LNCaP clone FGC (cell line): Measurements from ENCODE around the gene CYSRT1.
"Not testable (repeated sequence)": the region's sequence is repeated elsewhere in the genome, so short reads cannot be mapped to it uniquely, and the experiment has no call there.

ENCODE experiments used
- DNase-seq: peaks from one replicate; pipeline ENCODE4 v3.0.0-alpha.2; 2011; ENCODE audit warnings: low read depth
- H3K4me3 ChIP-seq: 2 replicates; pipeline ENCODE4 v1.5.1; 2011; ENCODE audit warnings: mild to moderate bottlenecking, low read depth, low read length, control low read depth
- CTCF ChIP-seq: IDR thresholded peaks from 2 replicates; pipeline ENCODE4 v1.5.1; 2012; ENCODE audit warnings: mild to moderate bottlenecking; ENCODE audit not compliant: control insufficient read depth, insufficient read depth; ENCODE audit errors: extremely low read depth

The CYSRT1 gene

GRCh38 chr9:137262173-137262908, 37.4 kb downstream of the CYSRT1 start:
- DNase-seq: not testable (repeated sequence)
- TF ChIP-seq CTCF: peak; percentile 22

GRCh38 chr9:137262909-137263285, 37.9 kb downstream of the CYSRT1 start:
- no peak for DNase-seq
- TF ChIP-seq CTCF: no peak
- no peak overlapping the region for H3K4me3 ChIP-seq

More at GRCh38 chr9:137262173-137262908, 37.4 kb downstream of the CYSRT1 start:
- not testable (repeated sequence) for H3K4me3 ChIP-seq

GRCh38 chr9:137263506-137263905, 38.5 kb downstream of the CYSRT1 start:
- TF ChIP-seq CTCF: no peak
- no peak overlapping the region for H3K4me3 ChIP-seq
- no peak for DNase-seq

GRCh38 chr9:137264067-137264466, 39.1 kb downstream of the CYSRT1 start:
- H3K4me3 ChIP-seq: no peak overlapping the region
- no peak for DNase-seq
- TF ChIP-seq CTCF: no peak

GRCh38 chr9:137265496-137266161, 40.7 kb downstream of the CYSRT1 start:
- DNase-seq: no peak
- no peak for TF ChIP-seq CTCF
- H3K4me3 ChIP-seq: no peak overlapping the region

- DNase-seq: no peak
- no peak overlapping the region for H3K4me3 ChIP-seq
- no peak for TF ChIP-seq CTCF
These were observed 41.2 kb downstream of the CYSRT1 start for GRCh38 chr9:137266162-137266527.
